Astrocyte of the spinal cord (primary cell): ENCODE measurements around the gene PGR.

Experiments
- DNase-seq: peaks from one replicate; pipeline ENCODE4 v3.0.0; 2011; ENCODE audit warnings: low read depth, low spot score
- H3K4me3 ChIP-seq: 2 replicates; pipeline ENCODE4 v1.5.1; 2011; ENCODE audit warnings: low read depth, mild to moderate bottlenecking, low read length, moderate library complexity
- in situ Hi-C: cut with HindIII; loops from 2 replicates; pipeline ENCODE4 v1.10.0; 2017; ENCODE audit warnings: low sequenced_read_pairs
- TF ChIP-seq, protein P1 (sequence below): IDR thresholded peaks from 2 replicates; pipeline ENCODE4 v1.5.1; 2012; ENCODE audit warnings: low read depth, mild to moderate bottlenecking, low read length, inconsistent platforms

The PGR gene

GRCh38 chr11:101133190-101133589 is 3.6 kb upstream of the PGR start:
- TF ChIP-seq, protein P1, sequence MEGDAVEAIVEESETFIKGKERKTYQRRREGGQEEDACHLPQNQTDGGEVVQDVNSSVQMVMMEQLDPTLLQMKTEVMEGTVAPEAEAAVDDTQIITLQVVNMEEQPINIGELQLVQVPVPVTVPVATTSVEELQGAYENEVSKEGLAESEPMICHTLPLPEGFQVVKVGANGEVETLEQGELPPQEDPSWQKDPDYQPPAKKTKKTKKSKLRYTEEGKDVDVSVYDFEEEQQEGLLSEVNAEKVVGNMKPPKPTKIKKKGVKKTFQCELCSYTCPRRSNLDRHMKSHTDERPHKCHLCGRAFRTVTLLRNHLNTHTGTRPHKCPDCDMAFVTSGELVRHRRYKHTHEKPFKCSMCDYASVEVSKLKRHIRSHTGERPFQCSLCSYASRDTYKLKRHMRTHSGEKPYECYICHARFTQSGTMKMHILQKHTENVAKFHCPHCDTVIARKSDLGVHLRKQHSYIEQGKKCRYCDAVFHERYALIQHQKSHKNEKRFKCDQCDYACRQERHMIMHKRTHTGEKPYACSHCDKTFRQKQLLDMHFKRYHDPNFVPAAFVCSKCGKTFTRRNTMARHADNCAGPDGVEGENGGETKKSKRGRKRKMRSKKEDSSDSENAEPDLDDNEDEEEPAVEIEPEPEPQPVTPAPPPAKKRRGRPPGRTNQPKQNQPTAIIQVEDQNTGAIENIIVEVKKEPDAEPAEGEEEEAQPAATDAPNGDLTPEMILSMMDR, result no peak
- in situ Hi-C loops, result no loop called here
- H3K4me3 ChIP-seq, result no peak overlapping the region
- no peak for DNase-seq

DNA sequence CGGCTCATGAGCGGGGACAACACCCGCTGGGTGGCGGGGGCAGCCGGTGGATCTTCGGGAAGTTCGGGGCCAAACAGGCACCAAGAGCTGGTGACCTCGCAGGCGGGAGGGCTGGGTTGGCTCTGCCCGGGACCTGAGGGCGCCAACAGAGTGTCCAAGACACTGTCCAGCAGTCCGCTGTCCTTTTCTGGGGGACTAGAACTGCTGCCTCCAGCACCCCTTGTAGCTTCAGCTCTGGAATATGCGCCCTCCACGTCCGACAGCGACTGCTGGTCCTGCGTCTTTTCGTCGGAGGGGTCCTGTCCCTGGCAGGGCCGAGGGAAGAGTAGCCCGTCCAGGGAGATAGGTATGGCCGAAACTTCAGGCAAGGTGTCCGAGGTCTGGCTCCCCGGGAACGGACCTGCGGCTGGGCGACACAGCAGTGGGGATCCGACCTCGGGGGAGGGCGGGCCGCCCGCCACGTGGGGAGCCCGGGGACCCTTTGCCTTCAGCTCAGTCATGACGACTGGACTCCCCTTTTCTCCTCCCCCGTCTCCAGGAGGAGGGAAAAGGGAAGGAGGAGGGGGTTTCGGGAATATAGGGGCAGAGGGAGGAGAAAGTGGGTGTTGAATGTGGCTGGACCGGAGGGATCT is 926 bp downstream of the PGR start:
- in situ Hi-C loops, result no loop called here
- no peak for DNase-seq
- TF ChIP-seq, protein P1, result no peak
- H3K4me3 ChIP-seq, result no peak overlapping the region

GRCh38 chr11:101127699-101128570 is 1.7 kb downstream of the PGR start:
- TF ChIP-seq, protein P1, result no peak
- in situ Hi-C loops, result no loop called here
- peak overlapping the region; percentile 38 for H3K4me3 ChIP-seq
- no peak for DNase-seq

DNA sequence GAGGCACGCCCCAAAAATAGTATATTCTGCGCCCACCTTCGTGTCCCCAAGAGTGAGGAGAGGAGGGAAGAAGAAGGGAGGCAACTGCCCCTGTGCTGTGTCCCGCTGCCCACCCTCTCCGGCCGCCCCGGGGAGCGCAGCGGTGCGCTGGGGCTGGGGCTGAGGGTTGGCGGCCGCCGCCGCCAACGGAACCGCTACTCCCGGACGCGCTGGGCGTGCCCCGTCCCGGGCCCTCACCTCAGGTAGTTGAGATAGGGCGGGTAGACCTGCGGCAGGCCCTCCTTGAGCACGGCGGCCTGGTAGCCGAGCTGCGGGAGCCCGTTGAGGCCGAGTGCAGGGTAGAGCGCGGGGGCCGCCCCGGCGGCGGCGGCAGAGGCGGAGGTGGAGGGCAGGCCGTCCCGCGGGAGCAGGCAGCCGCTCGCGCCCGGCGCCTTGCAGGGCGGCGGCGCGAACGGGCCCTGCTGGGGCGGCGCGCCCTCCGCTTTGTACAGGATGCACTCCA is 2.4 kb downstream of the PGR start:
- no peak for DNase-seq
- in situ Hi-C loops, result no loop called here
- TF ChIP-seq, protein P1, result no peak
- peak overlapping the region; percentile 38 for H3K4me3 ChIP-seq

DNA sequence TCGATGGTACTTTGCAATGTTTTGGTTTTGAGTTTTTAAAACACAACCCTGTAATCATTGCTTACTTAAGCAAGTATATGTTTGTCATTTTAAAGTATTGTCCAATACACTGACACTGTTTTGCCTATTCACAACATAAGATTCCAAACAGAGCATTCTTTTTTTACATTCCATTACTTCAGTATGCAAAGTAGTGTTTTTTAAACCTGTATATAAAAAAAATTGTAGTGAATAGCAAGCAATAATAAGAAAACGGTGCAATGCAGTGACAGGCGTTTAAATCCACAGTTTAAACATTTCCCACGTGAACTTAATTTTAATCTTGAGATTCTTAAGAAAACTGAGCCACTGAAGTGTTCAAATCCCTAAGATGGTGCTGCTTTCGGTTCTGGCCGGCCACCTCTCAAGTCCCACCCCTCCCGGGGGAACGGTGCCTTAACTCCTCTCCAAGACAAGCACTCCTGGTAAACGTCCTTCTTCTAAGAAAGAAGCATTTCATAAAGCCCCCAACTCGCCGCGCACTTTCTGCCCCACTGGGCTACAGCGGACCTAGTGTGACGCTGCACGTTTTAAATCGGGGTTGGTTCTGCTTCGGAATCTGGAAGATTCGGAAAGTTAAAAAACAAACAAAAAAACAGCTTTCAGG is 2.9 kb downstream of the PGR start:
- TF ChIP-seq, protein P1, result no peak
- peak; percentile 17 for DNase-seq
- in situ Hi-C loops, result no loop called here
- peak overlapping the region; percentile 38 for H3K4me3 ChIP-seq

DNA sequence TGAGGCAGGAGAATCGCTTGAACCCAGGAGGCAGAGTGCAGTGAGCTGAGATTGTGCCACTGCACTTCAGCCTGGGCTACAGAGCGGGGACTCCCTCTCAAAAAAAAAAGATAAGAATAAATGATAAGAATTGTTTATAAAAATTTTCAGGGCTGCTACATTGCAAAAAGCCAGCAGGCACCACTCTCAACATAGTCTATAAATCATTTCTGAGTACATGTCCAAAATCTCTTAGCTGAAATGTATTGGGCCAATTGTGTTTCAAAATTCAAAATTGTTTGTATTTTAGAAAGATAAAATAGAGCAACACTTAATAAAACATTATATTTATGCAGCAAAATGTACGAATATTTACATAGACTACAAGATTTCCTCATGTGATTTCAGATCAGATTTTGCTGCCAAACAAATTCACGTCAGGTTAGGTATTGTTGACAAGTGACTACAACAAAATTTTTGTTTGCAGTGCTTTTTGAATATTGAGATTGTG is 13.9 kb downstream of the PGR start:
- in situ Hi-C loops, result no loop called here
- TF ChIP-seq, protein P1, result no peak
- H3K4me3 ChIP-seq, result no peak overlapping the region
- no peak for DNase-seq
